ENCODE data around the gene HEXIM2. TPM values are rescaled to one million over a fixed set of nuclear protein-coding genes. Genes with fewer than 3 reads are reported as not detected.

The HEXIM2 gene
- total and polyA plus RNA-seq, 2 of the 13 experiments (the other 11 are each of a cell fraction or from before 2014, with no cell fraction given): 27.1 to 32.4 TPM

DNA sequence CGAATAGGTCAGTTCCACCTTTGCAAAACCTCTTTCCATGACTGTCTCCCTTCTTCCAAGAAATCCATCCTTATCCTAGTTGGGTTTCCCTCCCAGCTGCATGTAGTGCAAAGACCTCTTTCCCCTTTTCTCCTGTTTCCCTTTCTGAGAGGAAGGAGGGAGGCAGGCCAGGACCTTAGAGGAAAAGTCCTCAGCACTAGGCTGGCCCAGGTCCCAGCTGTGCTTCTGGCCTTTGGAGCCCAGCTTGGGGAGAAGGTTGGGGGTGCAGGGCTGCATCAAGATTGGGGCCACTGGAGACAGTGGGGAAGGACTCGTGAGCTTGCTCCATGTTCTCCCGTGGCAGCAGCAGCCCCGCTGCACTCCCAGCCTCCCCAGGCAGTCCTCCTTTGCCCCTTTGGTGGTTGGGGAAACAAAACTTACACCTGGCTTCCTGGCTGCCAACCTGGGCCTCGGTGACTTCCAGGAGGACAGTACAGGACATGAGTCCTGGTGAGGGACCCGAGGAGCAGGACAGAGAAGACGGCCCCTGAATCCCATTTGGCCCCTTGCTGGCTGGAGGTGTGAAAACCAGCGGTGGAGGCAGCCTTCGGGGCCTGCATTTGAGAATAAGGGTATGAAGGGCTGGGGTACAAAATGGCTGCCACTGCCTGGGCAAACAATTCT, 481 bp downstream of the HEXIM2 start (continued):
- TF ChIP-seq FOXC1 (CRISPR knock-in tag; IDR thresholded peaks at IDR 0.05; ENCODE audit: borderline replicate concordance) (0 out of 2 replicates have a peak, but pooled peaks have one; percentile 37), ZNF253 (CRISPR knock-in tag; IDR thresholded peaks at IDR 0.05; ENCODE audit: borderline replicate concordance) (peak; percentile 31; the same call in 1 of the 2 replicates), ZBTB8A (CRISPR knock-in tag; IDR thresholded peaks at IDR 0.05; ENCODE audit: borderline replicate concordance, low read depth) (no peak), NFIB (CRISPR knock-in tag; IDR thresholded peaks at IDR 0.05; ENCODE audit: borderline replicate concordance) (0 out of 2 replicates have a peak, but pooled peaks have one; percentile 67), GABPB1 (CRISPR knock-in tag; IDR thresholded peaks at IDR 0.05) (no peak), CENPT (CRISPR knock-in tag; IDR thresholded peaks at IDR 0.05; ENCODE audit: low read depth) (no peak), MEIS2 (CRISPR knock-in tag; IDR thresholded peaks at IDR 0.05) (peak; percentile 15; the same call in 1 of the 2 replicates), MYC (CRISPR knock-in tag; IDR thresholded peaks at IDR 0.05; ENCODE audit: borderline replicate concordance) (no peak), KDM5A (IDR thresholded peaks at IDR 0.05; ENCODE audit: borderline replicate concordance, low read length) (no peak), ZNF558 (CRISPR knock-in tag; IDR thresholded peaks at IDR 0.05; ENCODE audit: borderline replicate concordance) (no peak; the same call in 1 of the 2 replicates), RARG (CRISPR knock-in tag; IDR thresholded peaks at IDR 0.05; ENCODE audit: low read depth) (no peak), WIZ (CRISPR knock-in tag; IDR thresholded peaks at IDR 0.05) (no peak), ZSCAN22 (CRISPR knock-in tag; IDR thresholded peaks at IDR 0.05) (no peak; the same call in 1 of the 2 replicates)
- TF ChIP-seq, protein P1, sequence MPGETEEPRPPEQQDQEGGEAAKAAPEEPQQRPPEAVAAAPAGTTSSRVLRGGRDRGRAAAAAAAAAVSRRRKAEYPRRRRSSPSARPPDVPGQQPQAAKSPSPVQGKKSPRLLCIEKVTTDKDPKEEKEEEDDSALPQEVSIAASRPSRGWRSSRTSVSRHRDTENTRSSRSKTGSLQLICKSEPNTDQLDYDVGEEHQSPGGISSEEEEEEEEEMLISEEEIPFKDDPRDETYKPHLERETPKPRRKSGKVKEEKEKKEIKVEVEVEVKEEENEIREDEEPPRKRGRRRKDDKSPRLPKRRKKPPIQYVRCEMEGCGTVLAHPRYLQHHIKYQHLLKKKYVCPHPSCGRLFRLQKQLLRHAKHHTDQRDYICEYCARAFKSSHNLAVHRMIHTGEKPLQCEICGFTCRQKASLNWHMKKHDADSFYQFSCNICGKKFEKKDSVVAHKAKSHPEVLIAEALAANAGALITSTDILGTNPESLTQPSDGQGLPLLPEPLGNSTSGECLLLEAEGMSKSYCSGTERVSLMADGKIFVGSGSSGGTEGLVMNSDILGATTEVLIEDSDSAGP (CRISPR knock-in tag; IDR thresholded peaks at IDR 0.05; ENCODE audit: borderline replicate concordance): no peak
- TF ChIP-seq, protein P2, sequence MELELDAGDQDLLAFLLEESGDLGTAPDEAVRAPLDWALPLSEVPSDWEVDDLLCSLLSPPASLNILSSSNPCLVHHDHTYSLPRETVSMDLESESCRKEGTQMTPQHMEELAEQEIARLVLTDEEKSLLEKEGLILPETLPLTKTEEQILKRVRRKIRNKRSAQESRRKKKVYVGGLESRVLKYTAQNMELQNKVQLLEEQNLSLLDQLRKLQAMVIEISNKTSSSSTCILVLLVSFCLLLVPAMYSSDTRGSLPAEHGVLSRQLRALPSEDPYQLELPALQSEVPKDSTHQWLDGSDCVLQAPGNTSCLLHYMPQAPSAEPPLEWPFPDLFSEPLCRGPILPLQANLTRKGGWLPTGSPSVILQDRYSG (CRISPR knock-in tag; IDR thresholded peaks at IDR 0.05): no peak
- TF ChIP-seq, protein P3, sequence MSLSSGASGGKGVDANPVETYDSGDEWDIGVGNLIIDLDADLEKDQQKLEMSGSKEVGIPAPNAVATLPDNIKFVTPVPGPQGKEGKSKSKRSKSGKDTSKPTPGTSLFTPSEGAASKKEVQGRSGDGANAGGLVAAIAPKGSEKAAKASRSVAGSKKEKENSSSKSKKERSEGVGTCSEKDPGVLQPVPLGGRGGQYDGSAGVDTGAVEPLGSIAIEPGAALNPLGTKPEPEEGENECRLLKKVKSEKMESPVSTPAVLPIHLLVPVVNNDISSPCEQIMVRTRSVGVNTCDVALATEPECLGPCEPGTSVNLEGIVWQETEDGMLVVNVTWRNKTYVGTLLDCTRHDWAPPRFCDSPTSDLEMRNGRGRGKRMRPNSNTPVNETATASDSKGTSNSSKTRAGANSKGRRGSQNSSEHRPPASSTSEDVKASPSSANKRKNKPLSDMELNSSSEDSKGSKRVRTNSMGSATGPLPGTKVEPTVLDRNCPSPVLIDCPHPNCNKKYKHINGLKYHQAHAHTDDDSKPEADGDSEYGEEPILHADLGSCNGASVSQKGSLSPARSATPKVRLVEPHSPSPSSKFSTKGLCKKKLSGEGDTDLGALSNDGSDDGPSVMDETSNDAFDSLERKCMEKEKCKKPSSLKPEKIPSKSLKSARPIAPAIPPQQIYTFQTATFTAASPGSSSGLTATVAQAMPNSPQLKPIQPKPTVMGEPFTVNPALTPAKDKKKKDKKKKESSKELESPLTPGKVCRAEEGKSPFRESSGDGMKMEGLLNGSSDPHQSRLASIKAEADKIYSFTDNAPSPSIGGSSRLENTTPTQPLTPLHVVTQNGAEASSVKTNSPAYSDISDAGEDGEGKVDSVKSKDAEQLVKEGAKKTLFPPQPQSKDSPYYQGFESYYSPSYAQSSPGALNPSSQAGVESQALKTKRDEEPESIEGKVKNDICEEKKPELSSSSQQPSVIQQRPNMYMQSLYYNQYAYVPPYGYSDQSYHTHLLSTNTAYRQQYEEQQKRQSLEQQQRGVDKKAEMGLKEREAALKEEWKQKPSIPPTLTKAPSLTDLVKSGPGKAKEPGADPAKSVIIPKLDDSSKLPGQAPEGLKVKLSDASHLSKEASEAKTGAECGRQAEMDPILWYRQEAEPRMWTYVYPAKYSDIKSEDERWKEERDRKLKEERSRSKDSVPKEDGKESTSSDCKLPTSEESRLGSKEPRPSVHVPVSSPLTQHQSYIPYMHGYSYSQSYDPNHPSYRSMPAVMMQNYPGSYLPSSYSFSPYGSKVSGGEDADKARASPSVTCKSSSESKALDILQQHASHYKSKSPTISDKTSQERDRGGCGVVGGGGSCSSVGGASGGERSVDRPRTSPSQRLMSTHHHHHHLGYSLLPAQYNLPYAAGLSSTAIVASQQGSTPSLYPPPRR (CRISPR knock-in tag; IDR thresholded peaks at IDR 0.05; ENCODE audit: borderline replicate concordance): no peak; the same call in 1 of the 2 replicates
- TF ChIP-seq, protein P4, sequence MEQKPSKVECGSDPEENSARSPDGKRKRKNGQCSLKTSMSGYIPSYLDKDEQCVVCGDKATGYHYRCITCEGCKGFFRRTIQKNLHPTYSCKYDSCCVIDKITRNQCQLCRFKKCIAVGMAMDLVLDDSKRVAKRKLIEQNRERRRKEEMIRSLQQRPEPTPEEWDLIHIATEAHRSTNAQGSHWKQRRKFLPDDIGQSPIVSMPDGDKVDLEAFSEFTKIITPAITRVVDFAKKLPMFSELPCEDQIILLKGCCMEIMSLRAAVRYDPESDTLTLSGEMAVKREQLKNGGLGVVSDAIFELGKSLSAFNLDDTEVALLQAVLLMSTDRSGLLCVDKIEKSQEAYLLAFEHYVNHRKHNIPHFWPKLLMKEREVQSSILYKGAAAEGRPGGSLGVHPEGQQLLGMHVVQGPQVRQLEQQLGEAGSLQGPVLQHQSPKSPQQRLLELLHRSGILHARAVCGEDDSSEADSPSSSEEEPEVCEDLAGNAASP (CRISPR knock-in tag; IDR thresholded peaks at IDR 0.05; ENCODE audit: borderline replicate concordance): no peak
- TF ChIP-seq, protein P5, sequence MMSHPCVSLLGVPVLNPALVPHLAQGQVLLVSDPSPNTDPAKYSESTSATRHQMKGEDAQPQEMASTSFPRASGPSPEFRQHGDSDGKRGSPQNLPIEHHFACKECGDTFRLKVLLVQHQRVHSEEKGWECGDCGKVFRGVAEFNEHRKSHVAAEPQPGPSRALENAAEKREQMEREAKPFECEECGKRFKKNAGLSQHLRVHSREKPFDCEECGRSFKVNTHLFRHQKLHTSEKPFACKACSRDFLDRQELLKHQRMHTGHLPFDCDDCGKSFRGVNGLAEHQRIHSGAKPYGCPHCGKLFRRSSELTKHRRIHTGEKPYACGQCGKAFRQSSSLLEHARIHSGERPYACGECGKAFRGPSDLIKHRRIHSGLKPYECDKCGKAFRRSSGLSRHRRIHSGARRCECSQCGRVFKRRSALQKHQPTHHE (CRISPR knock-in tag; IDR thresholded peaks at IDR 0.05; ENCODE audit: borderline replicate concordance): no peak
